OCI-LY3 (cell line): ENCODE data around the gene FNBP1L.

Experiments
- H2AFZ ChIP-seq: fragments of 200-600, 300-600 bp; shearing (Covaris generic); 2 replicates; pipeline ENCODE4 v1.6.0; 2014; ENCODE audit warnings: antibody characterized with exemption, low read depth, low read length
- H3K27ac ChIP-seq: fragments of 200-600, 300-600 bp; sonication (generic); 2 replicates; pipeline ENCODE4 v1.5.1; 2014; ENCODE audit warnings: mild to moderate bottlenecking, low read length, moderate library complexity, mixed read lengths
- H3K27me3 ChIP-seq: fragments of 200-600, 300-600 bp; sonication (generic); 2 replicates; pipeline ENCODE4 v1.6.1; 2014; ENCODE audit warnings: low read depth, low read length, mixed read lengths
- H3K36me3 ChIP-seq: fragments of 200-600, 300-600 bp; sonication (generic); replicated peaks from 2 replicates; pipeline ENCODE3; 2014; ENCODE audit warnings: low read depth, low read length, mixed read lengths
- H3K4me1 ChIP-seq: fragments of 300-600, 200-600 bp; sonication (generic); 2 replicates; pipeline ENCODE4 v1.6.1; 2014; ENCODE audit warnings: low read length, mixed read lengths
- H3K4me2 ChIP-seq: fragments of 200-600, 300-600 bp; sonication (generic); 2 replicates; pipeline ENCODE4 v1.6.1; 2014; ENCODE audit warnings: low read length, mixed read lengths
- H3K4me3 ChIP-seq: fragments of 300-600, 200-600 bp; sonication (generic); 2 replicates; pipeline ENCODE4 v1.5.1; 2014; ENCODE audit warnings: antibody characterized with exemption, mild to moderate bottlenecking, low read length, moderate library complexity
- H3K79me2 ChIP-seq: fragments of 300-600, 200-600 bp; shearing (Covaris generic); 2 replicates; pipeline ENCODE4 v1.6.1; 2014; ENCODE audit warnings: mild to moderate bottlenecking, low read length, mixed read lengths
- H3K9ac ChIP-seq: fragments of 300-600, 200-600 bp; shearing (Covaris generic); 2 replicates; pipeline ENCODE4 v1.6.0; 2014; ENCODE audit warnings: mild to moderate bottlenecking, low read length, moderate library complexity
- H3K9me3 ChIP-seq: fragments of 200-600, 300-600 bp; shearing (Covaris generic); 2 replicates; pipeline ENCODE4 v1.6.1; 2014; ENCODE audit warnings: low read length, mixed read lengths; ENCODE audit not compliant: insufficient read depth
- H4K20me1 ChIP-seq: fragments of 200-600, 300-600 bp; sonication (generic); 2 replicates; pipeline ENCODE4 v1.6.1; 2016; ENCODE audit warnings: low read length, mixed read lengths; ENCODE audit not compliant: insufficient read depth
- CTCF ChIP-seq: fragments of 200-600, 300-600 bp; sonication (generic); IDR thresholded peaks from 2 replicates; pipeline ENCODE4 v1.5.1; 2014; ENCODE audit warnings: antibody characterized with exemption, low read length, low read depth
- EZH2phosphoT487 ChIP-seq: fragments of 200-600 bp; shearing (Covaris generic); IDR thresholded peaks from 2 replicates; pipeline ENCODE4 v1.6.1; 2018; ENCODE audit warnings: antibody characterized with exemption, mixed run types, low read depth

The FNBP1L gene

GRCh38 chr1:93601686-93602085, 153.8 kb downstream of the FNBP1L start:
- H3K79me2 ChIP-seq, result peaks cover 88% of the 10 kb centered on the region
- no peak overlapping the region for H3K9ac ChIP-seq
- no peak overlapping the region for H3K4me3 ChIP-seq
- H4K20me1 ChIP-seq, result peaks cover 77% of the 10 kb centered on the region
- H3K4me2 ChIP-seq, result no peak overlapping the region
- H3K4me1 ChIP-seq, result peaks cover 17% of the 10 kb centered on the region
- no peaks in the 10 kb centered on the region for H3K27me3 ChIP-seq
- H2AFZ ChIP-seq, result no peak overlapping the region
- TF ChIP-seq CTCF (no peak), EZH2phosphoT487 (no peak)
- H3K27ac ChIP-seq, result no peak overlapping the region
- H3K9me3 ChIP-seq, result no peaks in the 10 kb centered on the region
- peaks cover 20% of the 10 kb centered on the region for H3K36me3 ChIP-seq

GRCh38 chr1:93602101-93602500, 154.2 kb downstream of the FNBP1L start:
- Histone ChIP-seq H2AFZ (no peak overlapping the region), H3K4me1 (peaks cover 21% of the 10 kb centered on the region), H3K27me3 (no peaks in the 10 kb centered on the region), H3K27ac (no peak overlapping the region), H3K9me3 (no peaks in the 10 kb centered on the region), H3K4me2 (no peak overlapping the region), H3K9ac (no peak overlapping the region), H4K20me1 (peaks cover 76% of the 10 kb centered on the region), H3K36me3 (peaks cover 24% of the 10 kb centered on the region), H3K4me3 (no peak overlapping the region), H3K79me2 (peaks cover 90% of the 10 kb centered on the region)
- TF ChIP-seq EZH2phosphoT487, result no peak
- no peak for TF ChIP-seq CTCF

GRCh38 chr1:93603106-93603505, 155.2 kb downstream of the FNBP1L start:
- Histone ChIP-seq H3K27me3 (no peaks in the 10 kb centered on the region), H3K27ac (no peak overlapping the region), H3K36me3 (peaks cover 24% of the 10 kb centered on the region), H3K79me2 (peaks cover 92% of the 10 kb centered on the region), H3K9ac (no peak overlapping the region), H2AFZ (no peak overlapping the region), H3K4me3 (no peak overlapping the region), H4K20me1 (peaks cover 72% of the 10 kb centered on the region), H3K4me2 (no peak overlapping the region), H3K9me3 (no peaks in the 10 kb centered on the region), H3K4me1 (peaks cover 29% of the 10 kb centered on the region)
- TF ChIP-seq EZH2phosphoT487 (no peak), CTCF (no peak)

- H3K9ac ChIP-seq, result no peak overlapping the region
- H3K27me3 ChIP-seq, result no peaks in the 10 kb centered on the region
- no peak overlapping the region for H3K27ac ChIP-seq
- peaks cover 72% of the 10 kb centered on the region for H4K20me1 ChIP-seq
- H3K4me1 ChIP-seq, result peaks cover 34% of the 10 kb centered on the region
- H3K4me2 ChIP-seq, result no peak overlapping the region
- peaks cover 24% of the 10 kb centered on the region for H3K36me3 ChIP-seq
- H2AFZ ChIP-seq, result no peak overlapping the region
- no peak overlapping the region for H3K4me3 ChIP-seq
- H3K79me2 ChIP-seq, result peaks cover 93% of the 10 kb centered on the region
- no peak for TF ChIP-seq CTCF
- no peaks in the 10 kb centered on the region for H3K9me3 ChIP-seq
Measured at GRCh38 chr1:93603601-93604000, 155.7 kb downstream of the FNBP1L start.
